NCI-H2029 (cell line): ENCODE data around the gene SLC22A16.
"Not testable (repeated sequence)": the region's sequence is repeated elsewhere in the genome, so short reads cannot be mapped to it uniquely, and the experiment has no call there.

Source experiments
- DNase-seq: peaks from one replicate; lab custom pipeline; 2025; lab: John Stamatoyannopoulos, UW

Gene SLC22A16, protein sequence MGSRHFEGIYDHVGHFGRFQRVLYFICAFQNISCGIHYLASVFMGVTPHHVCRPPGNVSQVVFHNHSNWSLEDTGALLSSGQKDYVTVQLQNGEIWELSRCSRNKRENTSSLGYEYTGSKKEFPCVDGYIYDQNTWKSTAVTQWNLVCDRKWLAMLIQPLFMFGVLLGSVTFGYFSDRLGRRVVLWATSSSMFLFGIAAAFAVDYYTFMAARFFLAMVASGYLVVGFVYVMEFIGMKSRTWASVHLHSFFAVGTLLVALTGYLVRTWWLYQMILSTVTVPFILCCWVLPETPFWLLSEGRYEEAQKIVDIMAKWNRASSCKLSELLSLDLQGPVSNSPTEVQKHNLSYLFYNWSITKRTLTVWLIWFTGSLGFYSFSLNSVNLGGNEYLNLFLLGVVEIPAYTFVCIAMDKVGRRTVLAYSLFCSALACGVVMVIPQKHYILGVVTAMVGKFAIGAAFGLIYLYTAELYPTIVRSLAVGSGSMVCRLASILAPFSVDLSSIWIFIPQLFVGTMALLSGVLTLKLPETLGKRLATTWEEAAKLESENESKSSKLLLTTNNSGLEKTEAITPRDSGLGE

DNA sequence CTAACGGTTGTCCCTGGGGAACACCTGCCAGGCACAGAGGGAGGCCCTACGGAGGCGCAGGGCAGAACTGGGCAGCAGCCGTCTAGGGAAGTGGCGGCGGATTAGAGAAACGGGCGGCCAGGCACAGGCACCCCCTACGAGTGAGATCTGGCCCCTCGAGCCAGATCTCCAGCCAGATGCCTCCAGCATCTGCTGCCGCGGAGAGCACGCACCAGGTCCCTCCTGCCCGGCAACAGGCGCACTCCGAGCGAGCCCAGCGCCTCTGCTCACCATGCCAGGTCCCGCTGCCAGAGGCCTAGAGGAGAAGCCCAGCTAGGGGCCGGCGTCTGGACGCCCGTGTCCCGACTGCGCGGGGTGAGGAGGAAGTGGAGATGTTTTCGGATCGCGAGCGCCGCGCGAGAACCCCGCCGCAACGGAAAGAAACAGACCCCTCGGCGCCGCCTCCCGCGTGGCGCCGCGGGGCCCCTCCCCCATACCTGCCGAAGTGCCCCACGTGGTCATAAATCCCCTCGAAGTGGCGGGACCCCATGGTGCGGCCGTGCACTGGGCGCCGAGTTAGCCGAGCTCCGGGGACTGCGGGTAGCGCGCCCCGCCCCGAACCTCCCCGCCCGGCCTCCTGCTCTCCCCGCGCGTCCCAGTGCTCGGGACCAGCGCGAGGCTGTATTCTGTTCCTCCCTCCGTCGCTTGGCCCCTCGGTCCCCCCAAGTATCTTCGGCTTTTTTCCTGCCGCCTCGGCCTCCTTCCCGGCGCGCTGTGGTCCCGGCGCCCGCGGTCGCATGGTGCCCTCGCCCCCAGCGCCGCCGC, at the start of gene SLC22A16:
SLC22A16 (minus strand) TSS at position 568 of the 804 bp plus-strand sequence; CDS start at position 529, 39 bp downstream.
- DNase-seq, result no peak

DNA sequence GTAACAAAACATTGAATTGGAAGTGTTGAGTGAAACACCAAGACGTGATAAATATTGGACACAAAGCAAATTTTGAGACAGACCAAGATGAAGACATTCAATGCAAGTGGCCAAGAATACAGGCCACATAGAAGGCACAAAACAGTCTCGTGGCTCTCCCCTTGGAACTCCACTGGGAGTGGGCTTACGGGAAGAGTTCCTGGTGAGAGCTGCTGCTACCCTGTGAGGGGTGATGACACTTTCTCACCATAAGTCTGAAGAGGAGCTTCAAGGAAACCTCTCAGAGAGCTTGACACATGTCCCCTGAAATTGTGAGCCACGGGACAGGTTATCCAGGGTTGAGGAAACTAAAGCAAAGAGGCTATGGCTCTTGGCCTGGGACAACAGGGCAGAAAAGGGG, 48.6 kb upstream of the SLC22A16 start:
- no peak for DNase-seq

DNA sequence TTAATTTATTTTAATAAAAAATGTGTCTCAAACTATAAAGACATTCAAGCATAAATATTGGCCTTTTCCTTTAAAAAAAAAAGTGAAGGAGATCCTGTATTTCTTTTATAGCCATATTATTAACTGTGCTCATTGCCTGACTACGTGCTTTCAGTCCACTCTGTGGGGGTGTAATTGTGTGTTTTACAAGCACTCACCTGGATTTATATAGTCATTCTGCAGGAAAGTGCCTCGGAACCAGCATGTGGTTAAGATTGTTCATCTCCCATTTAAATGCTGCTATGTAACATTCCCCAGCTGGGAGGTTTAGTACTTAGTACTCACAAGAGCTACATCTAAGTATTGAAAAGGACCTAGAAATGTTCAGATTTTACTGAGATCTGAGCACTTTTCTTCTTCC, 47.9 kb upstream of the SLC22A16 start:
- DNase-seq, result no peak

DNA sequence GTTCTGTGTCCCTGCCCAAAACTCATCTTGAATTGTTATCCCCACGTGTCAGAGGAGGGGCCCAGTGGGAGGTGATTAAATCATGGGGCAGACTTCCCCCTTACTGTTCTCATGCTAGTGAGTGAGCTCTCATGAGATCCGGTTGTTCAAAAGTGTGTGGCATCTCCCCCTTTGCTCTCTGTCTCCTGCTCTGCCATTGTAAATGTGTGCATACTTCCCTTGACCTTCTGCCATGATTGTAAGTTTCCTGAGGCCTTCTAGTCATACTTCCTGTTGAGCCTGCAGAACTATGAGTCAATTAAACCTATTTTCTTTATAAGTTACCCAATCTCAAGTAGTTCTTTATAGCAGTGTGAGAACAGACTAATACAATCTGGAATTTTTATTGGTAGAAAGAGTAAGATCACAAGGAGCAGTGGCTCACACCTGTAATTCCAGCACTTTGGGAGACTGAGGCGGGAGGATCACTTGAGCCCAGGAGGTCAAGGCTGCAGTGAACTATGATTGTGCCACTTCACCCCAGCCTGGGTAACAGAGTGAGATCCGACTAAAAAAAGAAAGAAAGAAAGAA, 47.1 kb upstream of the SLC22A16 start:
- no peak for DNase-seq

DNA sequence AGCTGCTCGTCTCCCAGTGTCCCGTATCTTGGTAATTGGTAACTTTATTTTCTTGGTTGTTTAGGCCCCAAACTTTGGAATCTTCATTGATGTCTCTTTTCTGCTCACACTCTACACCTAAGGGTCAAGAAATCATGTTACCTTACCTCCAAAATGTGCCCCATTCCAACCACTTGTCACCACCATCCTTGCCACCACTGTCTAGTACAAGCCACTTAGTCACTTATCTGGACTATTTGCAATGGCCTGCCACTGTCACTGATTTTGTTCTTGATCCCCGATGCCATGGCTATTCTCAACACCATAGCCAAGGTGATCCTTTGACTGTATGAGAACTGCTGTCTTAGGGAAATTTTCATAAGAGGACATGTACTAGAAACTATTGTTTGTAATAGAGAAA, 46.0 kb upstream of the SLC22A16 start:
- DNase-seq, result no peak

DNA sequence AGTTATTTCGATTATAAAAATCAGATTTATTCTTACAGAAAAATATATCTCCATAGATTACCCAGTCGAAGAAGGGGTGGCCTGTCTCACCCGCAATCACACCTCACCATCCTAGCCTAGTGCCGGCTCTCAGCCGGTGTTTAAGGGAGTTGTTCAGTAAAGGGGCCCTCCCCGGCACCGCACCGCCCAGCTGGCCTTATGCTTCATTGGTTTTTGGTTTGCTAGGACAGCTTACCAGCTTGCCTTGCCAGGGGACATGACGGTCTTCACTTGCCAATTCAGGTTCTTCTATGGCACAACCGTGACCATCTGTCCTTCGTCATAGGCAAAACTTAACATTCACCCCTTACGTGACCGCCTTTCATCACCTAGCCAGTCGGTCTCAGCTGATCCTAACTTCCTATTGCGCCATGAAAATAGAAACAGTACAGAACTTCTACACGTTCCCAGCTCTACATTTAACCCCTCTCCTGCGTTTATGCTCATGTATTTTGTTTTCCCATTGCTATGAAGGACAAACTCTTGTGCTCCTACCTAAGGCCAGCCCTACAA, 44.7 kb upstream of the SLC22A16 start:
- DNase-seq, result no peak

DNA sequence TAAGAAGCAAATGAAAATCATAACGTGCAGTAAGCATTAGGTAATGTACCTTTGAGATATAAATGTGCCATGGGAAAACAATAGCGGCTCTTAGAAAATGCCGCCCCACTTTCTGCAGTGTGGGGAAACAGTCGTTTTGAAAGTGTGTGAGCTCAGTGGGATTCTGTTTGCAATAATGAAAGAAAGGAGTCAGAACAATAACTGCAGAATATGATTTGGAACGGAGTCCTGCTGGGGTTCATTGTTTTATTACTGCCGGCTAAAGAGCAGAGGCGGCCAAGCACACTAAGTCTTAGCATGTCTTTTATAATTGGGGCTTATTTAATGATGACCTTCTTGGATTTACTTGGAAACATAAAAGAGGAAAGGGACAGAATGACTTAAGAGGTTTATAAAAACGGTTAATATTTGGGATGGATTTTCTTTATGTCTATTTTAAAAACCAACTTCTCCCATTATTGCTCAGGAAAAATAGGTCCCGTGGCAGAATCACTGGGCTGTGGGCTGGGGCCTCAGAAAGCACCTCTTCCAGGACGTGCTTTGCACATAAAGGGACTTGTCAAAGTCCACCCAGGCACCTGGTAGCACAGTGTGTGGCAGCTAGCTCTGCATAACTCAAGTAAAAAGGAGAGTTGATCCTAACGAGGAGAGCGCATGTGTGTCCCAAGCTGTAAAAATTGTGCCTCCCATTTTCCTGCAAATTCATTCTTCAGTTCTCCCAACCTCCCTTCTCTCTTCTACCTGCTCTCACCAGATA, 44.0 kb upstream of the SLC22A16 start:
- DNase-seq, result no peak

DNA sequence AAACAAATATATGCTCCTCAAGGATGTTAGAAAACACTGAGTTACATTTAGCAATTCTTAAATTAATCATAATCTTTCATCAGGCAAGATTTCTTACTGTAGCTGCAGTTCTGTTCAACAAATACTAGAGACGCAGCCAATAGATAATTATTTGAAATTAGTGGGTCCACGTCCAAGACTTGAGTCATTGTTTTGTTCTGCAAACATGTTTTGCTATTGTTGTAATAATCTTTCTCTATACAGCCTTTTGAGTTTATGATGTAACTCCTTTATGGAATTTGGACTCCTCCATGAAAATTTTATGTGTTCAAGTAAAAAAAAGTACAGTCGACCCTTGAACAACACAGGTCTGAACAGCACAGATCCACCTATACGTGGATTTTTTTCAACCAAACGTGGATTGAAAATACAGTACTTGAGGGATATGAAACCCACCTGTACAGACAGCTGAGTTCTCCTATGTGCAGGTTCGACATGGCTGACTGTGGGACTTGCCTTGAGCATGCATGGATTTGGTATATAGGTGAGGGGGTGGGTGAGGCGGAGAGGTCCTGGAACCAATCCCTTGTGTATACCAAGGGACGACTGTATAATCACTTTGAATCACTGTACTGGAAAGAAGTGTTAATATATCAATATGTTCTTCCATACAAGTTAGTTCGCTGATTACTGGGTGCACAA, 41.3 kb upstream of the SLC22A16 start:
- no peak for DNase-seq

DNA sequence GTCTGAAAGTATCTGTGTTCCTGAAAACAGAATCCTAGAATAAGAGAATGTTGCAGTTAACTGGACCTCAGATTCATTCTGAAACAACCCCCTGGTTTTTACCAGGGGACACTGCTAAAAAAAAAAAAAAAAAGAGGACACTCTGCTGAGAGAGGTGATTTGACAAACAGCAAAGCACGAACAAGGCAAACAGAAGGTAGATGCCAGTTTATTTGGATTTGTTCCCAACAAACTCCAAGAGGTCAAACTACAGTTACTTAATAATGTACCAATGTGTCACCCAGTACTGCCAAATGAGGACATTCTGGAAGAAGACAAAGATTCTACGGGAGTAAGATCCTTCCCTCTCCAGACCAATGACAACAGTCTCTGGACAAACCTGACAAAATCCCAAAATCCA, 40.6 kb upstream of the SLC22A16 start:
- no peak for DNase-seq

DNA sequence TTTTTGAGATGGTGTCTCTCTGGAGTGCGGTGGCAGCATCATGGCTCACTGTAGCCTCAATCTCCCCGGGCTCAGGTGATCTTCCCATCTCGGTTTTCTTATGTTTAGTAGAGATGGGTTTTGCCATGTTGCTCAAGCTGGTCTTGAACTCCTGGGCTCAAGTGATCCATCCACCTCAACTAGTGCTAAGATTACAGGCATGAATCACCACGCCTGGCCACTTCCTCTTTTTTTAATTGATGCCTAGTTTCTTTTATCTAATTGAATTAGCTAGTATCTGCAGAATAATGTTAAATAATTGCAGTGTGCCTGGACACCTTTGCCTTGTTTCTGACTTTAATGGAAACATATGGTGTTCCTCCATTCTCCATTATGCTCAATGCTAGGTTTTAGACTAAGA, 38.4 kb upstream of the SLC22A16 start:
- no peak for DNase-seq

DNA sequence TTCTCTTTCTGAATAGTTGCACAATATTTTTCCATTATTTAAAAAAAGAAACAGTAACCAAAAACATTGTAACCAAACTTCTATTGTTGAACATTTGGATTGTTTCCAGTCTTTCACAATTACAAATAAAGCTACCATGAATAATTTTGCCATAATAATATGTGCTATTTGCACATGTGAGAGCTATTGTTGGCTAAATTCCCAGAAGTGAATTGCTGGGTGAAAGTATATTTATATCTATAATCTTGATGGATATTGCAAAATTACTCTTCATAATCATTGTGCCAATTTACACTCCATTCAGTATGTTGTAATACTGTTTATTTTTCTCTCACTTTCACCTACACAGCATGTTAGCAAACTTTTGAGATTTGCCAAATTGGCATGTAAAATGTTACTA, 36.6 kb upstream of the SLC22A16 start:
- peak; percentile 34 for DNase-seq

DNA sequence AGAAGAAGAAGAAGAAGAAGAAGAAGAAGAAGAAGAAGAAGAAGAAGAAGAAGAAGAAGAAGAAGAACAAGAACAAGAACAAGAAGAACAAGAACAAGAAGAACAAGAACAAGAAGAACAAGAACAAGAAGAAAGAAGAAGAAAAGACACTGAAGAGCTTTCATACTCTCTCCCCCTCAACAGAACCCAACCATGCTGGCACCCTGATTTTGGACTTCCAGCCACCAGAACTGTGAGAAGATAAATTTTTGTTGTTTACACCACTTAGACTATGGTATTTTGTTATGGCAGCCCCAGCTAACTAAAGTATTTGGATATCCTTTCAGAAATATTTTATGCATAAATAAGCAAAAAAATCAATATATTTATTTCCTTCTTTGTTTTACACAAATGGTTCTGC, 36.1 kb upstream of the SLC22A16 start:
- DNase-seq, result not testable (repeated sequence)

DNA sequence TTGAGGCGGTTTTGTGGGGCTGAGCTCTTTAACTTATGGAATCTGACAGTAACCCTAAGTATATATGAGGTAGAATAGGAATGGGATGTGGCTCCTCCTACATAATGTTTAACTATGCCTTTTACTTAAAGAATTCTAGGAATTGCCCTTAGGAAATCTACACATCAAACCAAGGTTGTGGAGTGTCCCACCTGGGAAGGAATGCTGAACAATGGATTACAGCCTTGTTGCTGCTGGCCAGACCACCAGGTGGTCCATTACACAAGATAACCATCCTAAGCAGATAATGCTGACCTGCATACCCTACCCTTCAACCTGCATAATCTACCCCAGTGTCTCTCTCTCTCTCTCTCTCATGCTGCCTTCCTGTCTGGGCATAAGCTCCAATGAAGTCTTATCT, 35.0 kb upstream of the SLC22A16 start:
- DNase-seq, result no peak

DNA sequence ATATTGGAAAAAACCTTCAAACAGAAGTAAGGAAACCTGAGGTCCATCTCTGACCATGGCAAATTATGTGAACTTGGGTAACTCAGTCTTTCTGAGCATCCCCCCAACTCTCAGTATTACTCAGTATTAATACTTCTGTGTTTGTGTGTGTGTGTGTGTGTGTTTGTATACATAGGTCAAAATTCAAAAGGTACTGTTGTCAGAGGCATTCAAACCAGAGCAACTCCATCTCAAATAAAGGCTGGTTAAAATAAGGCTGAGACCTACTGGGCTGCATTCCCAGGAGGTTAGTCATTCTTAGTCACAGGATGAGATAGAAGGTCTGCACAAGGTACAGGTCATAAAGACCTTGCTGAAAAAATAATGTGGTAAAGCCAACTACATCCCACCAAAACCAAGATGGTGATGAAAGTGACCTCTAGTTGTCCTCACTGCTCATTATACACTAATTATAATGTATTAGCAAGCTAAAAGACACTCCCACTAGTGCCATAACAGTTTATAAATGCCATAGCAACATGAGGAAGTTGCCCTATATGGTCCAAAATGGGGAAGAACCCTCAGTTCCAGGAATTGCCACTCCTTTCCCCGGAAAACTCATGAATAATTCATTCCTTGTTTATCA, 33.3 kb upstream of the SLC22A16 start:
- no peak for DNase-seq

DNA sequence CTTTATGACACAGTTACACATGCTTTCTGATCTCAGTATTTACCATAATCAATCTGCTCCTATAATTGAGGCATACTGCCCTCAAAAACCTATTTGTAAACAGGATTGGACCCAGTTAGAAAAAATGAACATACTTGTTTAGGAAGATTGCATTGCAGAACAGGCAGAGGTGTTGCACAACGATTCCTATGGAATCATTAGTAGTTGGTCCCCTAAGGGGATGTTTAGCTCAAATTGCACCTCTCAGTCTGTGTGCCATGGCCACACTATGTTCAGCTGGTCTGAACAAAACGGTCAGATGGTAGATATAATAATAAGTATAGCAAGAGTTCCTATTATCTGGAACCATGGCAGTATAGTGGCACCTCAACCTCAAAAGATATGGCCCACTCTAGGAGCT, 28.5 kb upstream of the SLC22A16 start:
- not testable (repeated sequence) for DNase-seq

DNA sequence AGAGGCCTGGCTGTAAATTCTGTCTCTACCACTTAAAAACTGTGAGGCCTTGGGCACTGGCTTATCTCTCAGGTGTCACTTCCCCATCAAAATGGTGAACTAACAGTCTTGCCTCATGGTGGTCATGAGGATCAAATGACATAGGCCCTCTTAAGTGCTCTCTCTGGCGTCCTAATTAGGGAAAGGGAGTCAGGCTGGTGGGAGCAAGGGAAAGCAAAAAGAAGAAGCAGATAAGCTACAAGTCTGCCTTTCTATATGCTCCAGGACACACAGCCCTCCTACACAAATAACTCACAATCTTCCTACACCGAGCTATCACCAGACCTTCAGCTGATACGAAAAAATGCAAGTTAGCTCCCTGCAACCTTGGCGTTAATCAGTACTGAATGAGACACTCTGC, 19.5 kb upstream of the SLC22A16 start:
- peak; percentile 62 for DNase-seq

DNA sequence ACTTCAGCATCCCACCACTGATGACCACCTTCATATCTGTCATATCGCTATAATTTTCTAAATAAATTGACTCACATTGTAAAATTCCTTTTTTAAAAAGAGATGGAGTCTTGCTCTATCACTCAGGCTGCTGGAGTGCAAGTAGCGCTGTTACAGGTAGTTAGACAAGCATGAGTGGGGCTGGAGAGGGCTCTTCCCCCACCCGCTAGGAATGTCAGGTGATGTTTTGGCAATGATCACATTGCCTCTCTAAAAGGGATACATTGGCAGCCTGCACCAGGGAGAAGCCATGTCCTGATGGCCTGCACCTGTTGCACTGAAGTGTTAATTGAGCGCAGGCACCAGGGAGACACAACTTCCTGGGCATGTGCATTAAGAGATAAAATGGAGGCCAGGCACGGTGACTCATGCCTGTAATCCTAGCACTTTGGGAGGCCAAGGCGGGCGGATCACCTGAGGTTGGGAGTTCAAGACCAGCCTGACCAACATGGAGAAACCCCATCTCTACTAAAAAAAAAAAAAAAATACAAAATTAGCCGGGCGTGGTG, 16.9 kb upstream of the SLC22A16 start:
- DNase-seq, result peak; percentile 98

DNA sequence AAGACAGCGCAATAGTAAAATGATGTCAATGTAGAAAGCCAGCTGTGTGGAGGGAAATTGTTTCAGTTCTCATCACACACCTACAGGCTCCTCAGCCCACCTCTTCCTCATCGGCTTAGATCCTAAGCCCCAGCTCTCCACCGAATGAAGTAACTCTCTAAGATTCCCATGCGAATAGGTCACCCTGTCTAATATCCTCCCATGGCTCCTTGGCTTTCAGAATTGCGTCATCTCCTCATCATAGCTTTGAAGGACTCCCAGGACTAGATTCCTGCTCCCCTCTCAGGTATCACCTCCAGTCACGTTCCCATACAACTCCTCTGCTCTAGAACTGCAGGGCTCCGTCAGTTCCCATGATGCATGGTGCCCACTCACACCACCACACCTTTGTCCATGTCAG, 16.2 kb upstream of the SLC22A16 start:
- peak; percentile 59 for DNase-seq

DNA sequence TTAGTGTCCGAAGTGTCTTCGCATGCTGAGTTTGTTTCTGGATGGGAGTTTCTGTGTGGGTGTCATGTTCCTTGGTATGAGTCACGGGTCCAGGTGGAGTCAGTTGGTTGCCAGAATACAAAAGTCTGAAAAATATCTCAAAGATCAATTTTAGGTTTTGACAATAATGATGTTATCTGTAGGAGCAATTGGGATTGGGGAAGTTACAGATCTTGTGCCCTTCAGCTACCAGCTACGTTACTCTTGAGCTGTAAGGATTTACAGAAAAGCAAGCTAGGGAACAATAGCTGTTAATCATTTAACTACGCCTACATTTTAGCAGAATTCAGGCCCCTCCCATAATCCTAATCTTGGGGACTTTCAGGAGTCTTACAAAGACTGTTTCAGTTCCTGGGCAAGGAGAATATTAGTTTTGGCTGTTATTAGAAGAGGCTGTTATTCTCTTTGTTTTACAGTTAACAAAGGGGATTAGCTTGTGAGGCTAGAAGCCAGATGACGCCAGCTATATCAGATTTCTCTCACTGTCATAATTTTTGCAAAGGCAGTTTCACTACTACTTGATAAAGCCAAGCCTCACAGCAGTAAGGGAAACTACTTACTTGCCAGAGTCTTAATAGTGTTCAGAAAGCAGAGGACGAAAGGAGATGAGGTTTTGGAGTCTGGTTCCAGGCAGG, 15.4 kb upstream of the SLC22A16 start:
- DNase-seq, result peak; percentile 40

DNA sequence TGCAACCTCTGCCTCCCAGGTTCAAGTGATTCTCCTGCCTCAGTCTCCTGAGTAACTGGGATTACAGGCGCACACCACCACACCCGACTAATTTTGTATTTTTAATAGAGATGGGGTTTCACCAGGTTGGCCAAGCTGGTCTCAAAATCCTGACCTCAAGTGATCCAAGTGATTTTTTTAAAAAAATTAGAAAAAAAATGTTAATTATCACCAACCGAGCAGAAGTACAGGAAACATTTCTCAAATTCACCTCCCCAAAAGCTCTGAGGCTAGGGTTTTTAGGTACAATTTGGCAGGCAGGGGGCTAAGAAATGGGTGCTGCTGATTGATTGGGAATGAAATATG, 14.9 kb upstream of the SLC22A16 start:
- DNase-seq, result no peak
